GM19452 (cell line): ENCODE measurements around the gene PNPLA7.
"Not testable (repeated sequence)": the region's sequence is repeated elsewhere in the genome, so short reads cannot be mapped to it uniquely, and the experiment has no call there.

Source experiments
- ATAC-seq: cut with Tn5 transposase; IDR thresholded peaks from one replicate; pipeline ENCODE4 v1.9.1; 2021; ENCODE audit not compliant: unreplicated experiment

The PNPLA7 gene

GRCh38 chr9:137543237-137543963 is 6.8 kb downstream of the PNPLA7 start:
- ATAC-seq: no peak

DNA sequence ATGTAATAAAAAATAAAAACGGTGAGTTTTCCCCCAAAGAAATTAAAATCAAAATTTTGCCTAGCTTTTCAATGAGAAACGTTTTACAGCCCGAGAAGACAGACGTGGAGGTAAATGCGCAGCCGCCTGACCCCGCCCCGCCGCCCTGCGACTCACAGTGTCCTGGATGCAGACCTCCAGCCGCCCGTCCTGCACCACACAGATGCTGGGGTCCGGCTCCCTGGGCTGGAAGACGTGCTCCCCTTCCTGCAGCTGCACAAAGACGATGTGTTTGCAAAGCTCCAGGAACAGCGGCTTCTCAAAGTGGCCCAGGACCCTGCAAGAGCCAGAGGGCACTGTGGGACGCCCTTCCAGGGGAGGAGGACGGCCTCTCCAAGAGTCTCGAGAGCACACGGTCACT is 7.7 kb downstream of the PNPLA7 start:
- no peak for ATAC-seq

DNA sequence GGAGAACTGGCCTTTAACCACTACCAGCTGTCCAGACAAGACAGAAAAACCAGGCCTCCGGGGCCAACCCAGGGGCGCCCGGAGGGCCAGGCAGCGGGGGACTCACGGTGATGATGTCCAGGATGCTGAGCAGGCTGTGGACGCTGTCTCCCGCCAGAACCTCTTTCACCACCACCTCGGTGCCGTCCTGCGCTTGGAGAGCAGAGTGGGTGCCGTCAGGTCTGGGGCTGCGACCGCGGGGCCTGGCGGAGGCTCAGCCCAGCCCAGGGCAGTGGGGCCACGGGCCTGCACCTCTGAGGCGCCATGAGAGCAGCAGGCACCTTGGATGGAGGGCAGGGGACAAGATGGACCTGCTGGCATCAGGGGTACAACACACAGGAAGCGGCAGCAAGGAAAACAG is 9.7 kb downstream of the PNPLA7 start:
- ATAC-seq: no peak

DNA sequence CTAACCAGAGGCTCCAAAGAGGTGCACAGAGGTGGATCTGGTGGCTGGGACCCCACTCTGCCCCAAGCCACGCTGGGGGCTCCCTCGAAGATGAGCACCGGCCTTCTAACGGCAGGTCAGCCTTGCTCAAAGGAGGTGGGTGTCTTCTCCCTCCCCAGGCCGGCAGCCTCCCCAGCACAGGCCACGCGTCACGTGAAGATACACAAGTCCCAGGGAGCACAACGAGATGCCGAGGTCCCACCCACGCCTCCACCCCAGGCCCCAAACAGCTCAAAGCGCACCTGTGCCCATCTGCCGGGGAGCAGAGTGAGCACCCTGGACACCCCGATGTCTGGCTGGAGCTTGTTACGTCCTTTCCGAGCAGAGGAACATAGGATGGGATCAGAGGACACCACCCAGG is 12.1 kb downstream of the PNPLA7 start:
- no peak for ATAC-seq

GRCh38 chr9:137536594-137537131 is 13.5 kb downstream of the PNPLA7 start:
- ATAC-seq: not testable (repeated sequence)

DNA sequence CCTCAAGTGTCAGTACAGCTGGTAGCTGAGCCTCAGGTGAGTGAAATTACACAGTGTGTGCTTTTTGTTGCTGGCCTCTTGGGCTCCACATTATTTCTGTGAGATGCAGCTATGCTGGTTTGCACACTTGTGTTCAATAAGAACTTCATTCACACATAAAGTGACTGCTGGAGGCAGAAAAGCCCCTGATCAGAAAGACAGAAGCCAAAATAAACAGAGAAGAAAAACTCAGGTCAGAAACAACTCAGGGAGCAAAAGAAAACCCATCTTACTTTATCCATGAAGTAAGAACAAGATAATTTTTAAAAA is 15.1 kb downstream of the PNPLA7 start:
- no peak for ATAC-seq

DNA sequence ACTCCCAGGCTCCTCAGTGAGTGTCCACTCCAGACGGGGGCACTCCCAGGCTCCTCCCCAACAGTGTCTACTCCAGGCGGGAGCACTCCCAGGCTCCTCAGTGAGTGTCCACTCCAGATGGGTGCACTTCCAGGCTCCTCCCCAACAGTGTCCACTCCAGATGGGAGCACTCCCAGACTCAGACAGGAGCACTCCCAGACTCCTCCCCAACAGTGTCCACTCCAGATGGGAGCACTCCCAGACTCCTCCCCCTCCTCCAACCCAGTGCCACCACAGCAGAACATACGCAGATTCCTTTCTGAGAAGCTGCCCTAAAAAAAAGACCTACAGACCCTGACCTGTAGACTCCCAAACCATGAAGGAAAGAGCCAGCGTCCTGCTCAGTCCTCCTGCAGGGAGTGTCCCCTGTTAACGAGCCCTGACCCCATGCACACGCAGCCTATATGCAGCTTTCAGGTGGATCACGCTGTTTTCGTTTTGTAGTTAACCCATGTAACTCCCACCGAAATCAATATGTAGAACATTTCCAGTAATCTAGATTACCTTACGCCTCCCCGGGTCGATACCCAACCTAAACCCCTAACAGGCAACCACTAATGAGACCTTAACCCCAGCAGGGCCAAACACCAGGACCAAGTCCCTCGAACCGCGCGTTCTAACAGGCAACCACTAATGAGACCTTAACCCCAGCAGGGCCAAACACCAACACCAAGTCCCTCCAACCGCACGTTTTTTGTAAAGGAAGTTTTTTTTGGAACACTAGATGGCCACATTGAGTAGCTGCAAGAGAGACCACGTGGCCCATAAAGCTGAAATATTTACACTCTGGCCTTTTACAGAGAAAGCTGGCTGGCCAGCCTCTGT is 15.7 kb downstream of the PNPLA7 start:
- no peak for ATAC-seq

DNA sequence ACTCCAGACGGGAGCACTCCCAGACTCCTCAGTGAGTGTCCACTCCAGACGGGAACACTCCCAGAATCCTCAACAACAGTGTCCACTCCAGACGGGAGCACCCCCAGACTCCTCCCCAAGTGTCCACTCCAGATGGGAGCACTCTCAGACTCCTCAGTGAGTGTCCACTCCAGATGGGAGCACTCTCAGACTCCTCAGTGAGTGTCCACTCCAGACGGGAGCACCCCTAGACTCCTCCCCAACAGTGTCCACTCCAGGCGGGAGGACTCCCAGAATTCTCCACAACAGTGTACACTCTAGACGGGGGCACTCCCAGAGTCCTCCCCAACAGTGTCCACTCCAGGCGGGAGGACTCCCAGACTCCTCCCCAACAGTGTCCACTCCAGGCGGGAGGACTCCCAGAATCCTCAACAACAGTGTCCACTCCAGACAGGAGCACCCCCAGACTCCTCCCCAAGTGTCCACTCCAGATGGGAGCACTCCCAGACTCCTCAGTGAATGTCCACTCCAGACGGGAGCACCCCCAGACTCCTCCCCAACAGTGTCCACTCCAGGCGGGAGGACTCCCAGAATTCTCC is 17.2 kb downstream of the PNPLA7 start:
- not testable (repeated sequence) for ATAC-seq

DNA sequence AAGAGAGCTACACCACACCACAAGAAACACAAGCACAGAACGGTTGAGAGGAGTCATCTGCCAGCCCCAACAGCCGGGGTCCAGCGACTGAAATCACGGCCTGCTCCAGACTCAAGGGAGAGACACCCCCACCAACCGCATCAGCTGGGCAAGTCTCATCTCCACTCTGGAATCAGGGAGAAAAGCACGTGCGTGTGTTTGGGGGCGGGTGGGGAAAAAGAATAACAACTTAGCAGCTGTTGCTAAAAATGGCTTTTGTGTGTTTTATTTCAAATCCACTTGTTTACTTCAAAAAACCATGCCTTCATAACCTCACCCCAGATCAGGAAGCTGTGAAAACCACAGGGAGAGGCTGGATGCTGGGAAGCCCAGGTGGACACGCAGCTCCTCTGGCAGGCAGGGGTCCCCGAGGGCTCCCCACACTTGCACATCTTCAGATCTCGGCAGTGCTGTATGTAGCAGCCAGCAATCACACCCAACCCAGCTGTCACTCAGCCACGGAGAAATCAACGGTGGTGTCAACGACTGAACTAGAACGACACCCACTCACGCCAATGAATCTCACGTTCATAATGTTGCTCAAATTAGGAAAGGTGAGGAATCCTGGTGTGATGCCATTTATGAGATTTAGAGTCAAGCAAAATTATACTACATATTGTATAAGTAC is 19.0 kb downstream of the PNPLA7 start:
- ATAC-seq: no peak

GRCh38 chr9:137530331-137530730 is 19.9 kb downstream of the PNPLA7 start:
- ATAC-seq: no peak

DNA sequence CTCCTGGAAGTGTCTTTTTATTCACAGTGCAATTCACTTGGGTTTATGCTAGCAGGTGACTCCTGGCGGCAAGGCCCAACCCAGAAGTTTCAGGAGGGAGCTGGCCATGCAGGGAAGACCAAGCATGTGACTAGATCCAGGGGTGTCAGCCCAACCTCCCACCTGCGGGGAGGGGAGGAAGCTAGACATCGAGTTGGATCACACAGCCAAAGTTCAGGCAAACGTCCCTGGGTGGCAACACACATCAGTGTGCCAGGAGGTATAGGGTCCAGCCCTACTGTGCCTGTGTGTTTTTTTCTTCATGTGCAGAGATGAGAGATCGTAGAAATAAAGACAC is 25.3 kb downstream of the PNPLA7 start:
- no peak for ATAC-seq

DNA sequence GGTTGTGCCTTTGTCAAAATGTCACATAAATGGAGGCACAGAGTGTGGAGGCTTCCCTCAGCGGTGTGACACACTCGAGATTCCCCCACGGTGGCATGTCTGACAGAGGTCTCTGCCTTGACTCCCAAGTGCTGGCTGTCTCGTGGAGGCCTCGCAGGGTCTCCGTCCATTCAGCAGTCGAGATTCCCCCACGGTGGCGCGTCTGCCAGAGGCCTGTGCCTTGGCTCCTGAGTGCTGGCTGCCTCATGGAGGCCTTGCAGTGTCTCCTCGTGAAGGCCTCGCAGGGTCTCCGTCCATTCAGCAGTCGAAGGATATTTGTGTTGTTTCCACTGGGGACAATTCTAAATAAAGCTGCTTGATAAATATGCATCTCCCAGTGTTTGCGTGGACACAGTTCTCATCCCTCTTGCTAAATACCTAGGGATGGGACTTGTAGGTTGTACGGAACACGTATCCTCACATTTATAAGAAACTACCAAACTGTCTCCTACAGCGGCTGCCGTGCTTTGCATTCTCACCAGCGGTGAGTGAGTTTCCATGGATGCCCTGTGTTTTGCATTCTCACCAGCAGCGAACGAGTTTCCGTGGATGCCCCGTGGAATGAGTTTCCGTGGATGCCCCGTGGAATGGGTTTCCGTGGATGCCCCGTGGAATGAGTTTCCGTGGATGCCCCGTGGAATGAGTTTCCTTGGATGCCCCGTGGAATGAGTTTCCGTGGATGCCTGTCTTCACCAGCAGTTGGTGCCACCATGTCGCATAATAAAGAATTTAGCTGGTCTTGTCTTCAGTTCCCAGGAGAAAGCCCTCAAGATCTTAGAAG is 25.8 kb downstream of the PNPLA7 start:
- ATAC-seq: no peak

DNA sequence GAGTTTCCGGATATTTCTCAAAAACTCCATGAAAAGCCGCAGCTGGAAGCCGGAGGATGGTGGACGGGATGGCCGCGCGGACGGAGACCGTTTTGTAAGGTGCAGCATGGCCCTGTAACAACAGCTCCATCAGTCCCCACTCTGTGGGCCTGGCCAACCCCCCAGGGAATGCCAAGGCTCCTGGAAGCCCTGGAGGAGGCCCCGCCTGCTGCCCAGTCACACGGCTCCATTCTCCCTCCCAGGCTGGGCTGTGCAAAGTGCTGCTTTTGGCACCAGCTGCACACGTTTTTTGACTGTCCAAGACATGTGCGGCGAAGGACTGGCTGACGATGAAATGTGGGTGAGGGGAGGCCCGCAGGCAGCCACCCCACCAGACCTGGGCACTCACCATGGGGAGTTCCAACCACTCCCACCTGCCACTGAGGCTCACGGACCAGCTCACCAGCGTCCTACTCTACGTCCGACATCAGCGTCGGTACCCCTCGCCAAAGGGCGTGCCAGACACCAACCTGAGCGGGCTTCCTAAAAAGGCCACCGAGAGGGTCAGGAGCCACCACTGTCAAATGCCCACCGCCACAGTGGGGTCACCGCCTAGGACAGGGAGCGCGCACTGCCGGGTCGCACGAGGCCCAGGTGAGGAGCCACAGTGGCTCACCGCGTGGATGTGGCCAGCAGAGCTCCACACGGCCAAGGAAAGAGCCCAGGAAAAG is 27.3 kb downstream of the PNPLA7 start:
- no peak for ATAC-seq

GRCh38 chr9:137521405-137521985 is 28.7 kb downstream of the PNPLA7 start:
- no peak for ATAC-seq

DNA sequence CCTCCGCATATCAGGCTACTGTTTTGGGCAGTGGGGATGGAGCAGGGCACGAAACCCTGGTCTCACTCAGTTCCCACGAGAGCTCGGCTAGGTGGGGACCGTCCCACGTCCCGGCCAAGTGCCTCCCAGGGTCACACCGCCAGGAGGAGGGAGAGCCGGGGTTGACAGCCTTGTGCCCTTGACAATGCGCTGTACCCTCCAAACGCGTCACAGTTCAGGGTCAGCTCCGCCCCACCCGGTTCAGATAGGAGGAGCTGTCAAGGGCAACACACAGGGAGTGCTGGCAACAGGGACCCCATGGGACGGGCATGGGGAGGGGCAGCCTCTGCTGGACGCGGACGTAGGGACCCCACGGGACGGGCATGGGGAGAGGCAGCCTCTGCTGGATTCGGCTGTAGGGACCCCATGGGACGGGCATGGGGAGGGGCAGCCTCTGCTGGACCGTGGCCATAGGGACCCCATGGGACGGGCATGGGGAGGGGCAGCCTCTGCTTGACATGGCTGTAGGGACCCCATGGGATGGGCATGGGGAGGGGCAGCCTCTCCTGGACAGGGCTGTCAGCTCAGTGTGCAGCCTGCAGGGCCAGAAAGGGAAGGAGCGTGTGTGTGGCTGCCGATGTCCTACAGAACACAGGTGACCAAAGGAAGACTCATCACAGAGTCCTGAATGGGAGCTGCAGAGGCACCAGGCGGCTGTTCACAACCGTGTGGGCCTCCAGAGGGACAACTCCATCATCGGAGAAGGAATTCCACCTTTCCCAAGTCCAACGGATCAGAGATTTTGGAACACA is 29.4 kb downstream of the PNPLA7 start:
- ATAC-seq: no peak

- no peak for ATAC-seq
Measured at GRCh38 chr9:137519553-137519952, 30.6 kb downstream of the PNPLA7 start.

GRCh38 chr9:137518661-137519459 is 31.3 kb downstream of the PNPLA7 start:
- not testable (repeated sequence) for ATAC-seq
